ENCODE results near the gene PDE7B.

DNA sequence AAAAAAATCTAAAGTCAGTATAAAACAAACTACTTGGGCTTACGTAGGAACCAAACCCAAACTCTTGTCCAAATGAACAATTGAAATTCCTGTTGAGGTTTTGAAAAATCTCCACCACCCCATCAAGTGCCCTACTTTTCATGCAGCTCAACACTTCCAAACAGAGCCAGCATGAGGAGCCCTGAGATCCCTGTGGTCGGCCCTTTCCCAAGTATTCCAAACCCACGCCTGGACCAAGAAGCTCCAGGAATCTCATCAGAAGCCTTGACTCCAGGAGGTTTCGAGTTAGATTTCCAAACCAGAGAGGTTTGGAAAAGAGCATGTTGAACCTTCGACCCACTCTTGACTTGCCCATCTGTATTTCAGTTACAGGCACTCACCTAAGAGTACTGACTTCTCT lies 219.3 kb downstream of the PDE7B start:
- TF ChIP-seq, protein P1, sequence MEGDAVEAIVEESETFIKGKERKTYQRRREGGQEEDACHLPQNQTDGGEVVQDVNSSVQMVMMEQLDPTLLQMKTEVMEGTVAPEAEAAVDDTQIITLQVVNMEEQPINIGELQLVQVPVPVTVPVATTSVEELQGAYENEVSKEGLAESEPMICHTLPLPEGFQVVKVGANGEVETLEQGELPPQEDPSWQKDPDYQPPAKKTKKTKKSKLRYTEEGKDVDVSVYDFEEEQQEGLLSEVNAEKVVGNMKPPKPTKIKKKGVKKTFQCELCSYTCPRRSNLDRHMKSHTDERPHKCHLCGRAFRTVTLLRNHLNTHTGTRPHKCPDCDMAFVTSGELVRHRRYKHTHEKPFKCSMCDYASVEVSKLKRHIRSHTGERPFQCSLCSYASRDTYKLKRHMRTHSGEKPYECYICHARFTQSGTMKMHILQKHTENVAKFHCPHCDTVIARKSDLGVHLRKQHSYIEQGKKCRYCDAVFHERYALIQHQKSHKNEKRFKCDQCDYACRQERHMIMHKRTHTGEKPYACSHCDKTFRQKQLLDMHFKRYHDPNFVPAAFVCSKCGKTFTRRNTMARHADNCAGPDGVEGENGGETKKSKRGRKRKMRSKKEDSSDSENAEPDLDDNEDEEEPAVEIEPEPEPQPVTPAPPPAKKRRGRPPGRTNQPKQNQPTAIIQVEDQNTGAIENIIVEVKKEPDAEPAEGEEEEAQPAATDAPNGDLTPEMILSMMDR (IDR thresholded peaks at IDR 0.05 in 8 of 11, conservative IDR thresholded peaks at IDR 0.05 in 3 of 11): no peak
- TF ChIP-seq POLR2AphosphoS5 (IDR thresholded peaks at IDR 0.05): no peak
